ENCODE results near the gene PRR33.
"Not testable (repeated sequence)": the region's sequence is repeated elsewhere in the genome, so short reads cannot be mapped to it uniquely, and the experiment has no call there.

The PRR33 gene

DNA sequence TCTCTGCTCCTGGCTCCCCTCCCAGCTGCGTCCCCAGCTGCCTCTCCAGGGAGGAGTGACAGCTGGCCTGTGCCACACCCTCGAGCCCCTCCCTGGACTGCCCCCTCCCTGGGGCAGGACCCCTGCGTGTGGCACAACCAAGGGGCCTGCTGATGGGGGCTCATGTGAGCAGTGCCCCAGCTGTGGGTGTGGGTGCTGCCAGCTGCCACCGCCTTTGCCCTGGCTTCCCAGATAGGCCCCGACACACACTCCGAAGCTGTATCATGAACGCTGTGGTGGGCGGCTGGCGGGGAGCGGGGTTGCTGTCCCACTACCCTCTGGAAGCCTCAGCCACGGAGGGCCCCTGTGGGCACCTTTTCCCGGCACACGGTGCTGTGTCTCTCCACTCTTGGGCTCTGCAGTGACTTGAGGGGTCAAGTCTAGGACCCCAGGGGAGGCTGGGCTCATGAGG, 15.8 kb downstream of the PRR33 start:
- DNase-seq (ENCODE audit: low read depth, low spot score), result not testable (repeated sequence)

DNA sequence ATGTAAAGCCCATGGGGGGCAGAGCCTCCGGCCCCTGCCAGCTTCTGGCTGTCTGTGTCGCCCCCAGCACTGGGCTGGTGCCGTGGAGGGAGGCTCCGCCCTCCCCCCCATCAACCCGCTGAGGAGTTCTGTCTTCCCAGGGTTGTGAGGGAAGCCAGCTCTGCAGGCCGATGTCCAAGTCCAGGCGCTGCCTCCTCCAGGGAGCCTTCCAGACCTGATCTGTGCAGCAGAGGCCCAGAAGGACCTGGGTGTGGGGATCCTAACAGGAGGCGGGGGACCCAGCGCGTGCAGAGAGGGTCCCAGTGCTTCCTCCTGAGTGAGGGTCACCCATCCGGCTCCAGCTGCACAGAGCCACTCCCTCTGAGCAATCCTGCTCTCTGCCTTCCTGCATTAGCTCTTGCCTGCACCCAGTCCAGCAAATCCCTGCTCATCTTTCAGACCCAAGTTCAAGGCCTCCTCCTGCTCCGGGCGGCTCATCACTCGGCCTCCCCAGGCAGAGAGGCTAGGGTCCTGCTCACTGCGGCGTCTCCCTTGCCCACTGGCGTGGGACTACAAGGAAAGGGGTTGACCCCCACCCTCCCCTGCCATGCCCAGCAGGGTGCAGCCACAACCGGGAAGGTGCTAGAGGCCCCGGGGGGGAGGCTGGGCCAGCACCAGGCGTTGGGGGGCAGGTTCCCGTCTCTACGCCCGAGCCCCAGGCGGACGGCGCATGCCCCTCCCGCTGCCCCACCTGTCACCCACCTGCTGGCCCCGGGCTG, 16.4 kb downstream of the PRR33 start:
- no peak for DNase-seq (ENCODE audit: low read depth, low spot score)

DNA sequence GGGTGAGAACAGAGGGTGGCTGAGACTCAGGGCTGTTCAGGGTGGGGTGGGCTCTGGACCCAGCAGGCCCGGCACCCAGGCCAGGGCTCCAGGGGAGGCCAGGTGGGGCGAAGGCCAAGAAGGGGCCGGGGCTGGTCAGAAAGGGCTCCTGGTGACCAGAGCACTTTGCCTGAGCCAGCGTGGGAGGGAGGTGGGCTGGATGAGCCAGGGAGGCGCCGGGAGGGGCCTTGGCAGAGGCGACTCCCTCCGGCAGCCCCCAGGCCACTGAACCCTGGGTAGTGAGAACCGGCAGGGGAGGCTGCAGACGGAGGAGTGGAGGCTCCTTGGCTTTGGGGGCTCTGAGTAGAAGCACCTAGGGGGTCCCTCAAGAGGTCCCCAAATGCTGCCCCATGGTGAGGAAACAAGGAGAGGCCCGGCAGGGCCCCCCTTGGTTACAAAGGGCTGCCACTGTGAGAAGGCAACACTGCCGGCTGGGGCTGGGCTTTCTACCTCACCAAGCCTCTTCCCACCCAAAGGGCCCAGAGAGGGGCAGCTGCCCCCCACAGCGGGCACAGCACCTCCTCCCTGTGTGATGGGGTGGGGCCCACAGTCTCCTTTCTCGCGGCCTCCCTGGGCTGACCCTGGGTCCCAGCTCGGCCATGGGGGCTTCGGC, 17.1 kb downstream of the PRR33 start:
- DNase-seq (ENCODE audit: low read depth, low spot score), result not testable (repeated sequence)

DNA sequence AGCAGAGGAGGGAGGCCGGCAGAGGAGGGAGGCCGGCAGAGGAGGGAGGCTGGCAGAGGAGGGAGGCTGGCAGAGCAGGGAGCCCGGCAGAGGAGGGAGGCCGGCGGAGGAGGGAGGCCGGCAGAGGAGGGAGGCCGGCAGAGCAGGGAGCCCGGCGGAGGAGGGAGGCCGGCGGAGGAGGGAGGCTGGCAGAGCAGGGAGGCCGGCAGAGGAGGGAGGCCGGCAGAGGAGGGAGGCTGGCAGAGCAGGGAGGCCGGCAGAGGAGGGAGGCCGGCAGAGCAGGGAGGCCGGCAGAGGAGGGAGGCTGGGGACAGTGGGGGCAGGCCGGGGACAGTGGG, 17.9 kb downstream of the PRR33 start:
- DNase-seq (ENCODE audit: low read depth, low spot score), result not testable (repeated sequence)

DNA sequence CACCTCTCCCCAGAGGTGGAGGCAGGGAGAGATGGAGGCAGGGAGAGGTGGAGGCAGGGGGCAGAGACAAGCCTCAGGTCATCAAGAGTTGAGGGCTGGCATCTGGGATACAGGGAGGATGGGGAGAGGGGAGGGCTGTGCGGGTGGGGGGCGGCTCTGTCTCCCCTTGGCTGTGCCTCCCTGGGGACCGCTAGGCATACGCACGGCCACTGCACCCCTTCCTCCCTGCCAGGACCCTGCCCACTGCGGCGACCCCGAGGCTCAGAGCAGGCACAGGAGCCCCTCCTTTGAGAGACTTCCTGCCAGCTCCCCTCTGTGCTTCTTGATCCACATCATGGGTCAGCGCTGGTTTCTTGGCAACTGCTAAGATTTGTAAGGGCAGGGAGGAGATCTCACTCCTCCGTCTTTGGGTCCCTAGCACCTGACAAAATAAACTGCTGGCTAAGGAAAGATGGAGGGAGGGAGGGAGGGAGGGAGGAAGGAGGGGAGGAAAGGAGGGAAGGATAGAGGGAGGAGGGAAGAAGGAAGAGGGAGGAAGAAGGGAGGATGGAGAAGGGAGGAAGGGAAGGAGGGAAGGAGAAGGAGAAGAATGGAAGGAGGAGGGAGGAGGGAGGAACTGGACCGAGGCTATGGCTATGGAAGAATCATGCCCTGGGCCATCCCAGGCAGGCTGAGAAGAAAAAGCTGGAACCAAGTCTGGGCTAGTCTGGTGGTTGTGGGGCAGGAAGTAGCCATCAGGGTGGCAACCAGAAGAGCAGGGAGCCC, 18.5 kb downstream of the PRR33 start:
- DNase-seq (ENCODE audit: low read depth, low spot score), result peak; percentile 41

DNA sequence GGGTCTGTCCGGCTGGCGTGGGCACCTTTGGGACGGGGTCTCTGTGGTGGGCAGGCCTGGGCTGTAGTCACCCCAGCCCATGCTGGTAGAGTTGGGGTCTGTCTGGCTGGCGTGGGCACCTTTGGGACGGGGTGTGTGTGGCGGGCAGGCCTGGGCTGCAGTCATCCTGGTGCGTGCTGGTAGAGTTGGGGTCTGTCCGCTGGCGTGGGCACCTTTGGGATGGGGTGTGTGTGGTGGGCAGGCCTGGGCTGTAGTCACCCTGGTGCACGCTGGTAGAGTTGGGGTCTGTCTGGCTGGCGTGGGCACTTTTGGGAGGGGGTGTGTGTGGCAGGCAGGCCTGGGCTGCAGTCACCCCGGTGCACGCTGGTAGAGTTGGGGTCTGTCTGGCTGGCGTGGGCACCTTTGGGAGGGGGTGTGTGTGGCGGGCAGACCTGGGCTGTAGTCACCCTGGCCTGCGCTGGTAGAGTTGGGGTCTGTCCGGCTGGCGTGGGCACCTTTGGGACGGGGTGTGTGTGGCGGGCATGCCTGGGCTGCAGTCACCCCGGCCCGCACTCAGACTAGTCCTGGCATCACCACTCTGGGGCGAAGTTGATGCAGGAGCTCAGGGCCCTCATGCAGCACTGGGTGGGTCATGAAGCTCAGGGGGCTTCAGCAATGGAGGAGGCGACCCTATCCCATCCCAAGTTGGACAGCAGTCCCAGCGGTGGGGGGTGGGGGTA, 19.3 kb downstream of the PRR33 start:
- no peak for DNase-seq (ENCODE audit: low read depth, low spot score)

DNA sequence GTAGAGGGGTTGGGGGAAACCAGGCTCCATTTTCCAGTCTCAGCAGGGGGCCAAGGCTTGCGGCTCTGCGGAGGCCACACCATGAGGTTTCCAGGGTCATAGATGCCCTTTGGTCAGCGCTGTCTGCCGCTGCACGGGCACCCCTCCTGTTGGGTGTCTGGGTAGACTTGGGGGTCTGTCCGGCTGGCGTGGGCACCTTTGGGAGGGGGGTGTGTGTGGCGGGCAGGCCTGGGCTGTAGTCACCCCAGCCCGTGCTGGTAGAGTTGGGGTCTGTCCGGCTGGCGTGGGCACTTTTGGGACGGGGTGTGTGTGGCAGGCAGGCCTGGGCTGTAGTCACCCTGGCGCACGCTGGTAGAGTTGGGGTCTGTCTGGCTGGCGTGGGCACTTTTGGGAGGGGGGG, 20.2 kb downstream of the PRR33 start:
- no peak for DNase-seq (ENCODE audit: low read depth, low spot score)

DNA sequence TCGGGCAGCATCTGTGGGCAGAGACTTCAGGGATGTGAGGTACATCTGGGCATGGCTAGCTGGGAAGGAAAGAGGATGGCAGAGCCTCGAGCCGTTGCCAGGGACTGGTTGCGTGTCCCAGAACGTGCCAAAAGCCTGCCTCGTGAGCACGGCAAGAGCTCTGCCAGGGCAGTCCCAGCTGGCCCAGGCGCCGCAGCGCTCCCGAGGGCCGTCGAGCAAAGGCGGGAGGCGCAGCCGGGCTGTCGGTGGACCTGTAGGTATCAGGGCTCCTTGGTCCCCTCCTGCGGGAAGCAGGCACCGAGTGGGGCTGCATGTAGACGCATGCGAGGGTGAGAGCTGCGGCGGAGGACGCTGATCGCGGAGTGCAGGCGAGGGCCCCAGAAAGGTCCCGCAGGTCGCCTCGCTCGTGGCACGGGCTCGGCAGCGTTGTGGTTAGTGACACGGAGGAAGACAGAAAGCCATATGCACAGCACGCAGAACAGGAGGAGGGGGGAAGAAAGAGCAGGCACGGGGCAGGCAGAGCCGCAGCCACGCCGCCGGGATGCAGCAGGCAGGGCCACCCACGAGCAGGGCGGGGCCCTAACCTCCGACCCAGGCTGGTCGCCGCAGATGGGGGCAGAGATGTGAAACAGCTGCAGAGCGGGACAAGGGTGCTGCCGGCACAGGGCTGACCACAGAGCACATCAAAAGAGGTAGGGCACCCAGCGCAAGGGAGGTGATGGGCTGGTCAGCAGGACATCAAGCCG, 20.8 kb downstream of the PRR33 start:
- no peak for DNase-seq (ENCODE audit: low read depth, low spot score)

DNA sequence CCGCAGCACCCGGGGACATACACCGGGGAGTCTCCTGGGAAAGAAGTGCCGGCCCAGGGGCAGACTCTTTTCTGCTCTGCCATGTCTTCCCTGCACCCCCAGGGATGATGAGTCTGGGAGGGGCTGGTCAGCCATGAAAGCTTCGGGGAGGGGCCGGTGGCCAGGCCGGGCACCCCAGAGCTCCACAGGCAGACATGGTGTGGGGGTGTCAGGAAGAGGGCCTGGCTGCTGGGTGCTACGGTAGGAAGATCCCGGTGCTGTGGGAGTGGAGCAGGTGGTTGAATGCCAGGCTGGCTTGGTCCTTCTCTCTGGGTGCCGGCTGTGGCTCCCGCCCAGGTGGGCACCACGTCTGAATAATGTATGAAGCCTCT, 21.4 kb downstream of the PRR33 start:
- DNase-seq (ENCODE audit: low read depth, low spot score), result no peak

DNA sequence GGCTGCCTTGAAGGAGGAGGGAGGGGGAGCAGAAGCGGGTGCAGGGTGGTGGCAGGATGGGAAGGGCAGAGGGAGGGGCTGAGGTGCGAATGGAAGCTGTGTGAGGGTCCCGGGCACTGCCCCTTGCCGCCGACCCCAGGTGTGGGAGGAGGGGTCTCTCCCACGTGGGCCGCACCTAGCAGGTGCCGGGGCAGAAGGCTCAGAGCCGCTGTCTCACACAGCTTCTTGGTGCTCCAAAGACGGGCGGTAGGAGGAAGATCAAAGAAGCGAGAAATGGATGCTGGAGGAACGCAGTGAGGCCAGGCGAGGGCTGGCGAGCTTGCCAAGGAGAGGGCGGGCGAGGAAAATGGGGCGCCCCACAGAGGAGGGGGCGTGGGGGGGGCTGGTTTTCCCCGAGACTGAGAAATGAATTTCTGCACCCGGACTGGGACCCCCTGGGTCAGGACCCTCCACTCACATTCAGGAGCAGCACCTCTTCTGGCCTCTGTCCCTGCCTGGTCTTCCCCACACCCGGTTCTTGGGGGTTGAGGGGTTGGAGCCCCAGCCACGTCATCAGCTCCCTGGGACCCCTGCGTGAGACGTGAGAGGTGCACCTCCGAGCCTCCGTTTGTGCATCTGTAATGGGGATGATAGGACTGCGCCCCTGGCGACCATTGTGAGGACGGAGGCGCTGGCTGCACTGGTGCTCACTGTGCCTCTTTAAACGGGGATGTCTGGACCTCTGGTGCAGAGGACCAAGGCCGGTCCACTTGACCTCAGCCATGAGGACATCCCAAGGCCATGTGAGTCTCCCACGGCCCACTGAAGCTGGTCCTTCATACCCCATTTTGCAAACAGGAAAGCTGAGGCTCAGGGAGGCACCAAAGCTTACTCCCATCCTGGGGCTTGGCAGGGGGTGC, 22.0 kb downstream of the PRR33 start:
- no peak for DNase-seq (ENCODE audit: low read depth, low spot score)

DNA sequence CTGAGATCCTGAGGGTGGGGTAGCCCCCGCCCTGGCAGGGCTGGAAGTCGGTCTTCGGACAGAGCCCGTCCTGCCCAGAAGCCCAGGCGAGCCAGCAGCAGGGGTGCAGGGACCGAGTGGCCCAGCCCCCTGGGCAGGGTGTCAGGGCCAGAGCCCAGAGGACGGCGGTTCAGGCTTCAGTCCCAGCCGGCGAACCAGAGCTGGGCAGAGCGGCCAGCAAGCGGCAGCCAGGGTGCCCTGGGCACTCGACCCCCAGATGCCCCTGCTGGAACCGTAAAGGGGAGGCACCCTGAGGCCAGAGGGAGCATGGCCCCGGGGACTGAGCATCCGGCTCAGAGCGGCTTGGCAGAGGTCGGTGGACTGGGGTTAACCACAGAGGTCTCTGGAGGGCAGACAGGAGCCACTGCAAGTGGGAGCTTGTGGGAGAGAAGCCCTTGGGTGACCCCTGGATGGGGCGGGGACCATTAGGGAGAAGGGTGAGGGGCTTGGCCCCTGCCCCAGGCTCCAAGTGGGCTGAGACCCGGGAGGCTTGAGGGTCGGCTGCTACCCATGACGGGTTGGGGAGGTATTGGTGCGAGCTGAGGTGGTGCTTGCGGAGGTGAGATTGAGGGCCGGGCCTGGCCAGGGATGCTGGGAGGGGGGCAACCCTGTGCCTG, 22.9 kb downstream of the PRR33 start:
- no peak for DNase-seq (ENCODE audit: low read depth, low spot score)

DNA sequence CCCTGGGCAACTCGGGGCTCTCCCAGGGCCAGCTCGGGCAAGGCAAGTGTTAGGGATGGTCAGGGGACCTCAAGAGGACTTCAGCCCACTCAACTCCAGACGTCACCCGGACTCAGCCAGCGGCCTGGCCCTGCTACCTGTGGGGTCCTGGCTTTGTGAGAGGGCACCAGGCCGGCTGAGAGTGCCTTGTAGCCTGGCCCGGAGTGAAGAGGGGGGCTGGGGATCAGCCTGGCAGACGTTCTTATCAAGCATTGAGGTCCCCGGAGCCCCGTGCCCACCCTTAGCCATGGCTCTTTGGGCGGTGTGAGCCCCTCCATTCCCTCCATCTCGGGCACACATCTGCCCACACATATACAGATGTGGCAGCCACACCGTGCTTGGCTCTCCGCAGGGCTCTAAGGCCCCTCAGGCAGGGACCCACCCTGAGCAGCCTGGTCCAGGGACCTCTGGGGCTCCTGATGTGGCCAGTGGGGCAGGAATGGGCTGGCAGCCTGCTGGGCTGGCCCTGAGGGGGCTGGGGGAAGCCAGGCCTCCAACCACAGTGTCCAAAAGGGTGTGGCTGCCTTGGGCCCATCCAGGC, 23.5 kb downstream of the PRR33 start:
- DNase-seq (ENCODE audit: low read depth, low spot score), result no peak

DNA sequence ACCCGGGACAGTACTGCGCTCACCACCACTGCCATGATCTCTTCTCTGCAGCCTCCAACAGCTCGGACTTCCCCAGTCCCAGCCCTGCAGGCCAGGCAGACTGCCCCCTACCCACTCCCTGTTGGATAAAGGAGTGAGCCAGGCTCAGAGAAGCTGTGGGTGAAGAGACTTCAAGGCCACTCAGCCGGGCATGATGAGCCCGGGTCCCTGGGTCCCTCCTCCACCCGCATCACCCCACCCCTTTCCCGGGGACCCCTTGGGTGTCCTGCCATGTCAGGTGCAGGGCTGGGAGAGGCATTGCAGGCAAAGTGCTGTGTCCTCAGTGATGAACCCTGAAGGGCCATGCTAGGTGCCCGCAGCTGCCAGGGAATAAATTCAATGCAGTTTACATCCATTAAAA, 24.3 kb downstream of the PRR33 start:
- no peak for DNase-seq (ENCODE audit: low read depth, low spot score)

DNA sequence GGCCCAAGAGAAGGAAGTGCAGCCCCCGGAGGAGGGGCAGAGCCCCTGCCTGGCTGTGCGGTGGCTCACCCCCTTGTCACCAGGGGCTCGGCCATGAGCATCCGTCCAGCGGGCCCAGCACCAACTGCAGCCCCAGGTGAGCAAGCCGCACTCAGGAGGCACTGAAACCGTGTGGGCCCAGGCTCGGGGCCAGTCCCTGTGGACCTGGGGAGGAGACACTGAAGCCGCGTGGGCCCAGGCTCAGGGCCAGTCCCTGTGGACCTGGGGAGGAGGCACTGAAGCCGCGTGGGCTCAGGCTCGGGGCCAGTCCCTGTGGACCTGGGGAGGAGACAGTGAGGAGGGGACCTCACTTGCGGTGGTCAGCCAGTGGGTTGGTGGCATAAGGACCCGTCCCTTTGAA, 24.9 kb downstream of the PRR33 start:
- no peak for DNase-seq (ENCODE audit: low read depth, low spot score)

DNA sequence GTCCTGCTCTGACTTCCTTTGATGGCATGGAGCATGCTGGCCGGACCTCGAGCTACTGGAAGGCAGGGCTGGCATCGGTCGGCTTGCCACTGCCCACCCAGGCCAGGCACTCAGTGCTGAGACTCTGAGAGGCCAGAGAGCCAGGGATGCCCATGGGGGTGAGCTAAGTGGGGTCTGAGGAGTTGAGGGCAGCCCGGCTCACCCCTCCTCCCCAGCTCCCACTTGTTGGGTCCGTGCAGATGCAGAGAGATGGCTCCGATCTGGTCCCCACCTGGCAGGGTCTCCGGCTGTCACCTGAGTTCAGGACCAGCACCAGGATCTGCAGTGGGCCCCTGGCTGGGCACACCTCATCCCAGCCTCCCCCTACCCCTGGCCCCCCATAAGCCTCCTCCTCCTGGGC, 25.5 kb downstream of the PRR33 start:
- no peak for DNase-seq (ENCODE audit: low read depth, low spot score)

DNA sequence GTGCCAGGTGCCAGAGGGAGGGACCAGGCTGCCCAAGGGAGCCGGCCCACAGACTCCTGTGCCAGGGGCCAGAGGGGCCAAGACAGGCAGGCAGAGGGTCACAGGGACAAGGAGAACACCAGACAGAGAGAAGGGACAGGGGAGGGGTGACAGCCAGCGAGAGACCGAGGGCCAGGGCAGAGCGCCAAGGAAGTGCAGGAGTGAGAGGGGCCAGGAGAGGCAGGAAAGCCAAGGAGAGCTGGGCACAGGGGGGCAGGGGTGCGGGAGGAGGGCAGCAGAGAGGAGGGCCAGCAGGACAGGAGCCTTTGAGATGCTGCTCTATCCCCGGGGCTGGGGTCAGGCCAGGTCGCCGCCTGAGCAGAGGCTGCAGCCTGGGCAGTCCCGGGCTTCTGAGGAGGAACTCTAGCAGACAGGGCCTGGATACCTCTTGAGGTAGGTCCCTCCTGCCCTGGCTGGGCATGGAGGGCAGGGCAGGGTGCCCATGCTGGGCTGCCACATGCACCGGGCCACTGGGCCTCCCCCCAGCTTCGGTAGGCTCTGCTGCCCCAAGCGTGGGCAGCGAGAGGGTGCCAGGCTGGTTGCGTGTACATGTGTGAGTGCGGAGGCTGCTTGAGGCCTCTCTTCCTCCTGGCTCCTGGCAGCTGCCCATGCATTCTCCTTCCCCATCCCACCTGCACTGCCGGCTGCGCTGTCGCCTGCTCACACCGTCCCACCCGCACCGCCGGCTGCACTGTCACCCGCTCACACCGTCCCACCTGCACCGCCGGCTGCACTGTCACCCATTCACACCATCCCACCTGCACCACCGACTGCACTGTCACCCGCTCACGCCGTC, 26.6 kb downstream of the PRR33 start:
- DNase-seq (ENCODE audit: low read depth, low spot score), result peak; percentile 28

DNA sequence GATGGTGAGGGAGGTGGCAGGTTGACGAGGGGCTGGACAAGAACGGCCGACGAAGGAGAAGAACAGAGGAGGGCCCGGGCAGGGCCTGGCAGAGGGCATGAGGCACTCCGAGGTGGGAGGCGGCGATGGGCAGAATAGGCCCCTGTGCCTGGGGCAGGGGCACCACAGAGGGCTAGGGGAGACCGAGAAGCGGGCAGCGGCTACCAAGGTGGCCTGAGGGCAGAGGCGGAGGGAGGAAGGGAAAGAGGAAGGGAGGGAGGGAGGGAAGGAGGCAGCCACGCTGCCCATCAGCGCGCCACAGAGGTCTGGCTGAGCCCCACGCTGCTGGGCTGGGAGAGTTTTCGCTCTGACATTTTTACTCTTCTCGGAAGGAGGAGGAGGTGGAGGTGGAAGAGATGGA, 27.5 kb downstream of the PRR33 start:
- DNase-seq (ENCODE audit: low read depth, low spot score), result peak; percentile 59

DNA sequence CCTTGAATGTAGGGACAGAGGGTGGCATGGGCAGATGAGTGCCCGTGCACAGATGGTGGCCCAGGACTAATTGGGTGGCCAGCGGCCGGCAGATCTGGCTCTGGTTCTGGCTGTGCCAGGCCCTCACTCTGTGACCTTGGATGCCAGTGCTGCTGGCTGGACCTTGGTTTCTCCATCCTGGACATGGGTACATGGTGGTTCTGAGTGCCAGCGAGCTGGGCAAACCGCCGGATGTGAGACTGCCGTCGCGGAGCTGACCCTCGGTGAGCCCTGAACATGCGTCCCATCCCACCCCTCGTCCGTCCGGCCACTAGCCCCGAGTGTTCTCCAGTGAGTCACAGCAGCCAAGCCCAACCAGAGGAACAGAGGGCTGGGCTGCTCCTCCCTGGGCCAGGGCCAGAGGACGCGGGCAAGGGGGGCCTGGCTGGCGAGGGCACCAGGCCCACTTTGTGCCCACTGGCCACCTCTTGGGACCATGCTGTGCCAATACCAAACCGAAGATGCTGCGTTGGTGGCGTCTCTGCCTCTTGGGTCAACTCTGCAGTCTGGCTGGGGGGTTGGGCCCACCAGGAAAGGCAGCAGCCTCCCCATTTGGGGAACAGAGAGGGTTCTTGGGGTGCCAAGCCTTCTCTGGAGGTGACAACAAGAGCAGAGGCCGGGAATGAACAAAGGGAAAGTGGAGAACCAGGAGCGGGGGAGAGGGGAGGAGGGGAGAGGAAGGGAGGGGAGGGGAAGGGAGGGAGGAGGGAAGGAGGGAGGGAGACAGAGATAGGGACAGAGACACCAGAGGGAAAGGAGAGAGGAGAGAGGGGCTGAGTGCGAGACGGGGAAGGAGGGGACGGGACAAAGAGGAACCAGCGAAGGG, 28.1 kb downstream of the PRR33 start:
- DNase-seq (ENCODE audit: low read depth, low spot score), result peak; percentile 97

All from astrocyte of the hippocampus (primary cell).